HG03159 (cell line): Measurements from ENCODE around the gene CRLF1.
"Not testable (repeated sequence)": the region's sequence is repeated elsewhere in the genome, so short reads cannot be mapped to it uniquely, and the experiment has no call there.

ENCODE experiments used
- ATAC-seq: cut with Tn5 transposase; IDR thresholded peaks from one replicate; pipeline ENCODE4 v1.9.1; 2021; ENCODE audit warnings: mild to moderate bottlenecking, moderate library complexity; ENCODE audit not compliant: unreplicated experiment

CRLF1 gene

DNA sequence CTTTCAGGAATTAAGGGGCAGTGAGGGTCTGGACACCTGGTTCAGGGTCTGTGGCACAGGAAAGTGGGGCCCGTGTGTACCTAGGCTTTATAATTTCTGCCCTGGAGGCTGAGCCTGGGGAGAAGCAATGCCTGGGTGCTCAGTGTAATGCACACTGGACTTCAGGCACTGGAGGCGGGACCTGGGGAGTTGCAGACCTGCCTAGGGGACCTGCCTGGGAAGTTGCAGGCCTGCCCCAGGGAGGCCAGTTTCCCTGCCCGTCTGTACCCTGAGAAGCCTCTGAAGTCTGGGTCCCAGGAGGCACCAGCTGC lies 3.6 kb upstream of the CRLF1 start:
- ATAC-seq = no peak

DNA sequence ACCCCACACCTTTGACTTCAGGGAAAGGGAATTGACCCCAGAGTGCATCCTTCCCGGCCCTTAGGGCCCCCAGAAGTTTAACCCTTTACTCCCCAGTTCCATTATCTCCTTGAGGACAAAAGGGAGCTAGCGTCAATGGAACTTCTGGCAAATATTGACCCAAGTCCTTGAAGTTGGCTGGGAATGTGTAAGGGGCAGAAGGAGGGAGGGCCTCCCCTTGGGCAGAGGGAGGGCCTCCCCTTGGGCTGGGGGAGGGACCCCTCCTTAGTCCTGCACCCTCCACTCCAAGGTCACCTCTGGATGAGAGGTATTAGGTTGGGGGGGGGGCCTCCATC lies 3.1 kb upstream of the CRLF1 start:
- no peak for ATAC-seq

DNA sequence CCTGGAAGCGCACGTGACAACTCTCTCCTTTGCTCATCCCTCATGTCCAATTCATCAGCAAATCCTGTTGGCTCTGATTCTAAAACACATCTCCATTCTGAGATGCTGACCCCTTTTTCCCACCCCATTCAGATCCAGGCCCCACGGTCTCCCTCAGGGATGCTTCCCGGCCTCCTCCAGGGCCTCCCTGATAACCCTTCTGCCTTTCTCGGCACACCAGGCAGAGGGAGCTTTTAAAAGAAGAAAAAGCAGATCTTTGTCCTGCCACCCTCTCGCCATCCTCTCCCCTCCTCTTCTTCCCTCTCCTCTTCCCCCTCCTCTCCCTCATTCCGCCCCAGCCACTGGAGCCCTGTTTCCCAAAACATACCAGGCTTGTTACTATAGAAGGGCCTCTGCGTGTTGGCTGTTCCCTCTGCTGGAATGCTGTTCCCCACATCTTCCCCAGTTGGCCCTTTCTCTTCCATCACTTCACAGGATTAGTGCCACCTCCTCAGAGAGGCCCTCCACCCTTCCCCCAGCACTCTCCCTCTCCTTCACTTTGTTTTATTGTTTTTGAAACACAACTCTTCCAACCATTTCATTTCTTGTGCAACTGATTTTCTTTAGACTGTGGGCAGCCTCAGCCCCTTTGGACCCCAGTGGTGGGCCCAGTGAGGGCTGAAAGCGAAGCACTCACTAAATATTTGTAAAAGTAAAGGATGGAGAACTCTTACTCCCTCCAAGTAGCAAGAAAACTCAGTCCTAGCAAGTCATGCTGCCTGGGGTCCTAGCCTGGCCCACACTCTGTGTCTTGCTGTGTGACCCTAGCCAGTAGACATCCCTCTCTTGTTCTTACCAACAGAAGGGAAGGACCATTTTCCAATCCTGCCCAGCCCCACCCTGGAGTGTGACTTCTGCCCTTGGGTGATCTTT lies 2.5 kb upstream of the CRLF1 start:
- ATAC-seq = no peak

DNA sequence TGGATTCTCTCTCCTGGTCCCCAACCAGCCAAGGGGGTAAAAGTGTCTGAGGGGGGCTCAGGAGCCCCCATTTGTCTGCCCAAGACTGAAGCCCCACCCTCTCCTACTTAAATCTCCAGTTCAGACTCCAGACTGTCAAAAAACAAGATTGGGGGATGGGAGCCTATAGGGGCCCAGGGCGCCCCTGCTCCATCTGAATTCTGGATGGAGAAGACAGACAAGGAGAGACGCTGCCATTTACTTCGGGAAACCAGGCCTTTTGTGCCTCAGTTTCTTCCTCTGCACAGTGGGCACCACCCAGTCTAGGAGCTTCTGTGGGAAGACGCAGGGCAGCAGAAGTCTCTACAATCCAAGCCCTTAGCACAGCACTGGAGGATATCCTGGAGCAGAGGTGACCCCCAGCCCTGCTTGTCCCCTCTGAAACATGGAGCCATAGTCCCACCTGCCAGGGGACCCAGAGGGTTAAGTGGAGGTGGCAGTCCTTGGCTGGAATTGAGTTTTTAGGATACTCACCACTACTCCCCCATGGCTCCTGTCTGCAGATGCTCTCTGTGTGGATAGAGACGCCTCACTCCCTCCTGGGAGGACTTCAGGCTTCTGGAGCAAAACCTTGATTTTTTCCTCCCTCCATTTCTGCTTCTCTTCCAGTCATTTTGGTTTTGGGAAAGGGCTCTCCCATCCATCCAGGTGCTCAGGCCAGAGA lies 1.7 kb upstream of the CRLF1 start:
- ATAC-seq = no peak

DNA sequence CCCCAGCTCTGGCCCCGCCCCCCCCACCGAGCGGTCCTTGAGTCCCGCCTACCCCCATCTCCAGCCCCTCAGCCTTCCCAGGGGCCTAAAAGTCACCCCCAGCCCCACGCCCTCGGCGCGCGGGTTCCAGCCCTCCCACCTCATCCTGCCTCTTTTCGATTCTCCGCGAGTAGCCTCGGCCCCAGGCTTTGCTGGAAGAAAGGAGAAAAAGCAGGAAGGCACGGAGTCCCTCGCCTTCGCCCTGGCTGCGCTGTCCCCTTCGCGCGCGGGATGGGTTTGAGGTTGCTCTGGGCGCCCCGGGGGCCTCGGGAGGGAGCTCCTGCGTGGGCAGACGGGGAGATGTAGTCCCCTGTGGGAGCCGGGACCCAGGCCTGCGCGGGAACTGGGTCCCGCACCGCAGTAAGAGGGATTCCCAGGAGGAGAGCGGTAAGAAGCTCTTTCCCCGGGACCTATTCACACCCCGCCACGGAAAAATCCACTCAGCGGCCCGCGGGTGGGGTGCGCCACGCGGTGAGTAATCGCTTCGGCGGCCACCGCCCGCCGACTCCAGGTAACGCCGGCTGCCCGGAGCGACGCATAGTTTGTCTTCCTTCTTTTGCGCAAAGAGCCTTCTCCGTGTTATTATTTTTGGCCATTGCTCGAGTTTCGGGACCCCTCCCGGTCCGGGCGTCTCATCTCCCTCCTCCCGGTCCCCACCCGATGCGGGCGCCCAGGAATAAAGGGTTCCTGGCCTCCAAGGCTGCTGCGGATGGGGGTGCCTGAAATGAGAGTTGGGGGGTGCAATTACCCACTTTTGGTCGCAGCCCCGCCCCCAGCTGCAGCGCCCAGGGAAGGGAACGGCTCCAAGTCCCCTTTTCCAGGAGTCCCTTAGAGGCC lies 865 bp upstream of the CRLF1 start:
- ATAC-seq = no peak

DNA sequence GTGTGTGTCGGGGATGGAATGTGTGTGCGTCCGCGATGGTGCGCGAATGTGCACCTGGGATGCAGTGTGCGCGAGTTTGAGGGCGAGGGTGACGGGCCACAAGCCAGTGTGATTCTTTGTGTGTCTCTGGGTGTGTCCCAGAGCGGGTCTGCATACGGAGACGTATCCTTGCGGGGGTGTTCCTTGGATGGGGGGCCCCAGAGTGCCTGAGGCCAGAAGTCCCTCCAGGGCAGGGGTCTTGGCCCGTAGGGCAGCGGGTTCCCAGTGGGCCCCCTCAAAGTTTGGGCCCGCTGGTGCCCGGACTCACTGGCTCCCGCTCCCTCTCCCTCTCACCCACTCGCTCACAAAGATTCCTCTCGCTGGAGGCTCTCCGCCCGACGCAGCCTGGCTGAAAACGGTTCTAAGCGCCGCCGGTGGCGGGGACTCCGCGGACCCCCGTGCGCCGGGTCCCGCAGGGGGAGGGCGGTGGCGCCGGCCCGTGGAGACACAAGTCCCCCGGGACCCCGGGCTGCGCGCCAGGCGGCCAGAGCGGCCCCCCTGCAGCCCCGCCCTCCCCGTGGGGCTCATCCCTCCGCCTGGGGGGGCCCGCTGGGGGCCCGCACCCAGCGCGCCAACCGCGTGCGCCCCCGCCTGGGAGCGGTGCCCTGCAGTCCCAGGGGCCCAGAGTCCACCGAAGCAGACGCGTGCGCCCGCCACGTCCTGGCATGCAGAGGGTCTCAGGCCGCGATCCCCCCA lies 886 bp downstream of the CRLF1 start:
- ATAC-seq = no peak

DNA sequence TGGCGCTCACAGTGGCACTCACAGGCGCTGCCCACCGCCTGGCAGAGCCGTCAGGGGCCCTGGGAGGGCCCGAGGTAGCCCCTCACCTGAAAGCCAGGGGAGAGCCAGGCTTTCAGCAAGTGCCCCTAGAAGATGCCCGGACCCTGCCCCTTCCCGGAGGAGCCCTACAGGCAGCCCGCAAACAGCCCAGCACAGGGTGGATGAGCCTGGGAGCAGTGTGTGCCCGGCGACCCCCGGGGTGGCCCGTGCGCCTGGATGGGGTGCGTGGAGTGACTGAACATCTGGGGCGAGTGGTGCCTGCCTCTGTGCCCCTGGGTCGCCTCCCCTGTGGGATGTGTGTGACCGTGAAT lies 1.4 kb downstream of the CRLF1 start:
- no peak for ATAC-seq

DNA sequence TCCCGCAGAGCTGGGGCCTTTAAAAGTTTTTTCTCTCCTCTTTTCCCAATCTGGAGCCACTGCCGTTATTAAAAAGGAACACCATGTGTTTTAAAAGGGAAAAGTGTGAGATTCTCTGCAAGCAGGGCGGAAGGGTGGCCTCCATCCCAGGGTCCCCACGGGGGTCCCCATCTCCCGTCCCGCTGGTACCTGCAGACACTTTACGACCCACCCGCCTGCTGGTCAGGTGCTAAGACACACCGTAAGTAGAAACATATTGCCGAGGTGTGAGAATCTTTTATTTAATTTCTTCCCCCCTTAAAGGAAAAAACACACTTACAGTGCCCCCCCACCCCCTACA lies 1.8 kb downstream of the CRLF1 start:
- ATAC-seq = no peak

DNA sequence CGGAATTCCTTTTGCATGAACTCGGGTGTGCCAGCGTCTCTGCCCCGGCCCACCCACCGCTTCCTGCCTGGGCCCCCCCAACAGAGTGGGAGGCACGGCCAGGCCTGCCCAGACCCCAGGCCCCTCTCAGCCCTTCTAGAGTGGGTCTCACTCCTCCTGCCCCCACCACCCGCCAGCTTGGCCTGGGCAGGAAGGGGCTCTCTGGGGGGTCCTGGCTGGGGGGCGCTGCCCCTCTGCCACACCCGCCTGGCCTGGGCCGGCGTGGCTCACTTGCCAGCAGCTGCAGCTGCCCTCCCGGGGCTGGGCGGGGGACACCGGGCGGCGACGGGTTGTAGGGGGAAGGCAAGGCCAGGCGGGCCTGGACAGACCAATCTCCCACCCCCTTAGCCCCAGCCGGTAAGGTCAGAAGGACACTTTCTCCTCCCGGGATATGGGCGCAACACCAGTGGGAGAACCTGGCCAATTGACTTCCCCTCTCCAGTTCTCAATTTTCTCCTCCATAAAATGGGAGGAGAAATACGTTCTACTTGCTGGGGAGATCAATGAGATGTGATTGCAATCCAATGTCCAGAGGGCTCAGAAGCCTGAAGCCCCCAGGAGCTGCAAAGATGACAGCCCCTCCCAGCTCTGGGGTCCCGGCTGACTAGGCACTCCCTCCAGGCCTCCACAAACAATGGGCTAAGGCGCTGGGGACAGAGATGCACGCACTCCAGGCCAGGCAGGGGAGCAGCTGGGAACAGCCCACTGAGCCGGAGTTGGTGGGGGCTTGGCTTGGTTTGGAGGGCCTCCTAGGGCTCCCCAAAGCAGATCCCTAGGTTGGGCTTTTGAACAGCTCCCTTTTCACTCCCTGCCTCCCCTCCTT lies 2.4 kb downstream of the CRLF1 start:
- ATAC-seq = no peak

DNA sequence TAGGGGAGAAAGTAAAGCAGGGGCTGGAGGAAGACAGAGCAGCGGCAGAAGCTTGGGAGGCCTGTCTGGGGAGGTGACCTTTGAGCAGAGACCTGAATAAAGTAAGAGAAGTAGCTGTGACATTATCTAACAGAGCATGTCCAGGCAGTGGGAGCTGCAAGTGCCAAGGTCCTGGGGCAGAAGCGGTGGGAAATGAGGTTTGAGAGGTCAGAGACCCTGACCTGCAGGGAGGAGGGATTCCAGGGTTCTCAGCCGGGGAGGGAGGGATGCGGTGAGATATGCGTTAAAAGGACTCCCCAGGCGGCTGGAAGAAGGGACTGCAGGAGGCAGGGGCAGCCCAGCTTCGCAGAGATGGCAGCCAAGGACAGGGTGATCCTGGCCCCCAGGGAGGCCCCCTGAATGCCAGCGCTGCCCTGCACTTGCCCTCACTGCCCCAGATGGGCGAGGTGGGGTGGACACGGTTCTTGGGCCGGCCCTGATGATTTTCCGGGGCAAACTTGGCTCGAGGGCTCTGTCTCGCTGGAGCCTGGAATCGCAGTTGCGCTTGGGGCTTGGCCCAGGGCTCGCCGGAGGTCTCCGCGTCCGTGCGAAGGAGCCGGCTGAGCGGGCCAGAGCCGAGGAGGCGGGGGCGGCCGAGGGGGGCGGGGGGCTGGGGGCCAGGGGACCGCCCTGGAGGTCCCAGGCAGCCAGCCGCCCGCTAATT lies 3.2 kb downstream of the CRLF1 start:
- ATAC-seq = no peak

DNA sequence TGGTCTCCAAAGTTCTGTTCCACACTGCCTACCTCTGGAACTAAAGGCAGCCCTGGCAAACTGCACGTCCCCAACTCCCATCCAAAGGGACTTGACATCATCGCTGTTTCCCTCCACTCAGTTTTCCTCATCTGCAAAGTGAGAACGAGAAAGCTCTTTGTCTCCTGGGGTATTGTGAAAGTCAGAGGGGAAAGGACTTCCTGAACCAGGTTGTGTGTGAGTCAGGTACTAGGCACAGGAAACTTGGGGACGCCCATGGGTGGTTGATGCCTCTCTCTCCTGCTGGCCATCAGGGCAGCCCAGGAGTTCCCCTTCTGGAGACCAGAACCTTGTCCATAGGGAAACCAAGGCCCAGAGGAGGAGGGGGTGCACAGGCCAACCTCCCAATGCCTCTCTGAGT lies 4.7 kb downstream of the CRLF1 start:
- no peak for ATAC-seq

DNA sequence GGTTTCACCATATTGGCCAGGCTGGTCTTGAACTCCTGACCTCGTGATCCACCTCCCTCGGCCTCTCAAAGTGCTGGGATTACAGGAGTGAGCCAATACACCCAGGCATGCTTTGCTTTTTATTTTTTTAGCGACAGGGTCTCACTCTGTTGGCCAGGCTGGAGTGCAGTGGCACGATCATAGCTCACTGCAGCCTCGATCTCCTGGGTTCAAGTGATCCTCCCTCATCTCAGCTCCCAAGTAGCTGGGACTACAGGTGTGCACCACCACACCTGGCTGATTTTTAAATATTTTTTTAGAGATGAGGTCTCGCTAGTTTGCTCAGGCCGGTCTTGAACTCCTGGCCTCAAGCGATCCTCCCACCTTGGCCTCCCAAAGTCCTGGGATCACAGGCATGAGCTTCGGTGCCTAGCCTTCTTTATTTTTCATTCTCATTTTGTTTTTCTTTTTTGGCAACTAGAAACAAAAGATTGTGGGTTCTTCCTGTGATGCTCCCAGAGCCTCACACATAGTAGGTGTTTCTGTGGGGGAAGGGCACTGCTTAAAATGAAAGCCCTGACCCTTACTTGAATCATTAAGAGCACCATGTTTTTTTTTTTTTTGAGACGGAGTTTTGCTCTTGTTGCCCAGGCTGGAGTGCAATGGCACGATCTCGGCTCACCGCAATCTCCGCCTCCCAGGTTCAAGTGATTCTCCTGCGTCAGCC lies 5.8 kb downstream of the CRLF1 start:
- not testable (repeated sequence) for ATAC-seq

DNA sequence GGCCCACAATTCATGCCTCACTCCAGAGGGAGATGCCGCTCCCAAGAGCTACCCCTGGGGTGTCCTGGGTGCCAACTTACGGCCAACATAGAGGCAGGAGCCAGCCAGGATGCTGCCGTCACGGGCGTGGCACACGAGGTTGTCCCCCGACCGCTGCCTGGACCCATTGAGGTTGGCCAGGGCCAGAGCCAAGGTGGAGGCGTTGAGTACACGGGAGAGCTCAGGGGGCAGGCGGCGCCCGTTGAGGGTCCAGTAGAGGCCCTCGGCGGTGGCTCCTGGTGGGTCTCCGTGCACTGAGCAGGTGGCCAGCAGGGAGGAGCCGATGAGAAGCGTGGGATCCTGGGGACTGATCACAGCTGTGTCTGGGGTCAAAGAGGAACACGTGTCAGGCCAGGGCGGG lies 7.1 kb downstream of the CRLF1 start:
- no peak for ATAC-seq

DNA sequence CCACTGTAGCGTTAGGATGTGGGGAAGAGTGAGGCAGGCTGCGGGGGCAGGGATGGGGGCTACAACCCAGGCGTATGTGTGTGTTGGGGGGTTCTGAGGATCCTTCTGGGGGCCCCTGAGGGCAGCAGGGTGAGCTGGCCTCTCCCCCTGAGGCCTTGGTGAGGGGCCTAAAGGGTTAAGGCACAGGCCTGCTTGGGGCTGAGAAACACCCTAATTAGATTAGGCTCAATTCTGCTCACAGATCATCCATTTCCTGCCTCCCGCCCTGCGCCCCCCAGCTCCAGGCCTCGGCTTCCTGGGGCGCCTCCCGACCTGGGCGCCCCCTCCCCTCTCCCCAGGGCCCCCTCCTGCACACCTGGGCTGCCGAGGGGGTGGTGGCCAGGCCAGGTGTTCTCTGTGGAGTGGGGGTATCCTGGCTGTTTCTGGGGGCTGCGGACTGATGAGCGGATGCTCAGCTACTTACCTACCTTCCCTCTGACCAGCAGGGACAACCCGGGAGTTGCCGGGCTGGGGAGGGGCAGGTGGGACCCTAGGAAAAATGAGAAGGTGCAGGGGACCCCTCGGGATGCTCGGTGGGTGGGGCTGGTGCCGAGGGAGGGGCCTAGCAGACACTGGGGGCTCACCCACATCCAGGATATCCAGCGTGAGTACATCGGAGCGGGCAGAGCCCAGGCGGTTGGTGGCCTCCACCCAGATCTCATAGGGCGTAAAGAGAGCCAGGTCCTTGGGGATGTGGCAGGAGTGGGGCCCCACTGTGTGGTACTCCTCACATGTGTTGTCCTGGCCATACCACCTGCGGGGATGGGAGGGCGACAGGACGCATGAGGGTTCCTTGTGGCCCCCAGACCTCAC lies 8.6 kb downstream of the CRLF1 start:
- ATAC-seq = no peak

DNA sequence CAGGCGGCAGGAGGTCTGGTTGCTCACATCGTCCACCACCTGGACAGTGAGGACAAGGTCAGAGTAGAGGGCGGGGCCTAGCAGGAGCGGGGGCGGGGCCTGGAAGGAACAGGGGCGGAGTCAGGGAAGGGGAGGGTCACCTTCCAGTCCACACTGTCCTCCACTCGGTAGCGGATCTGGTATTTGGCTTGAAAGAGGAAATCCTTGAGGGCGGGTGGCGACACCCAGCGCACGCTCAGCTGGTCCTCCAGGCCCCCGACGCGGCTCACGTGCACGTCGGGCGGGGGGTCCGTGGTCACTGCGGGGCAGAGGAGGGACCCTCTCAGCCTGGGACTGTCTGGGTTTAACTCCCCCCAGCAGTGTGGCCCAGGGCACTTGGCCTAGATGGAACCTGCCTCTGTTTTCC lies 9.8 kb downstream of the CRLF1 start:
- ATAC-seq = no peak

DNA sequence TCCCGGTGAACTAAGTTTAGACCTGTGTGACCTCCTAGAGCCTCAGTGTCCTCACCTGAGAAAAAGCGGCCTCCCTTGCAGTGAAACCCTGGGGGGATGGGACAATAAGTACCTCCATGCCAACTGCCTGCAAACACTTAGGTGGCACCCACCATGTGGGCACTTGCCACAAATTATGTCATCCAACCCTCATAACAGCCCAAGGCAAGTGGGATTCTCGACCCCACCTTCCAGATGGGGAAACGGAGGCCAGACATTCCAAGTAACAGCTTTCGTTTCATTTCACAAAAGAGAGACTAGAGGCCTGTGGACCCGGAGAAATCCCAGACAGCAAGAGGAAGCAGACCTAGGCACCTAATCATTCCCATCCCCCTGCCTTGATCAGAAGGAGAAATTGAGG lies 11.1 kb downstream of the CRLF1 start:
- ATAC-seq = no peak

DNA sequence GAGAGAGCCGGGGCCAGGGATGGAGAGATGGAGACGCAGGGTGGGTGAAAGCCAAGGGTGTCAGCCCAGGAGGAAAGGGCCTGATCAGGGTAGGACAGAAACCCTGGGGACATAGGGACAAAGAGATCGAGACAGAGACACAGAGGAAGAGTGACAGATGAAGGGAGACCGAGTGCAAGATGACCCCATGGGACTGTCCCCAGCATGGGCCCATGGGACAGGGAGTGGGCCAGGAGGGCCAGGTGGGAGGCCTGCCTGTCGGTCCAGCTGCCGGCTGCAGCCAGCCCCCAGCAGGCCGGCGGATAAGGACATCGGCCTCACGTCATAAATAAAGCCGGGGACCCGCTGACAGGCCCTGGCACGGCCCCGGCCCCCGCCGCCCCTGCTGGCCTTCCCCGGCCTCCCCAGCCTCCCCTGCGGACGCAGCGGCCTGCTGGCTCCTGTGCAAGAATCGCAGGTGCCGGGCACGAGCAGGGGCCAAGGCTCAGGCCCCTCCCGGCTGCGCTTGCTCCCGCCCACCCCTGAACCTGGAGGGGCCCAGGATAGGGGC lies 11.7 kb downstream of the CRLF1 start:
- no peak for ATAC-seq
